HG03066 (cell line): ENCODE data around the gene PKP4.

Experiments used
- ATAC-seq: cut with Tn5 transposase; IDR thresholded peaks from one replicate; pipeline ENCODE4 v1.9.1; 2021; ENCODE audit warnings: low read depth; ENCODE audit not compliant: unreplicated experiment

Gene PKP4

GRCh38 chr2:158579928-158580327 is 123.2 kb downstream of the PKP4 start:
- no peak for ATAC-seq

GRCh38 chr2:158580760-158581159 is 124.0 kb downstream of the PKP4 start:
- no peak for ATAC-seq

DNA sequence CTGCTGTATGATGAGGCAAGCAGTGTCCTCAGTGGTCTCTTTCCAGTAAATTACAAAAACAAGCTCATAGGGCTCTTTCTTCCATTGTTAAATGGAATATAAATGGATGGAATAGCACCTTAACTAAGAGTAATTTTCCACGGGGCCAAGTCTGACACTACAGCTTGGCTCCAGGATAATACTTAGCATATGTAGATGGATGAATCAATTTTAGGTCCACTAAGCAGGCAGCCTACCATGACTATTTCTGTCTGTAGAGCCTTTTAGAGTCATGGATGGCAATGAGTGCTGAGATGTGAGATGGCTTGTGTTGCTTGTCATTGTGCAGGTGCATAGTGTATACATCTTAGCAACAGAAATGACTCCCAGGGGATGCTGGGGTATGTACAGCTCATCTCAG is 125.9 kb downstream of the PKP4 start:
- no peak for ATAC-seq

- no peak for ATAC-seq
These were observed 127.2 kb downstream of the PKP4 start for GRCh38 chr2:158583923-158584322.

GRCh38 chr2:158586491-158586890 is 129.7 kb downstream of the PKP4 start:
- no peak for ATAC-seq

GRCh38 chr2:158589303-158589702 is 132.6 kb downstream of the PKP4 start:
- no peak for ATAC-seq

- ATAC-seq, result no peak
These were observed 142.2 kb downstream of the PKP4 start for GRCh38 chr2:158598862-158599517.

DNA sequence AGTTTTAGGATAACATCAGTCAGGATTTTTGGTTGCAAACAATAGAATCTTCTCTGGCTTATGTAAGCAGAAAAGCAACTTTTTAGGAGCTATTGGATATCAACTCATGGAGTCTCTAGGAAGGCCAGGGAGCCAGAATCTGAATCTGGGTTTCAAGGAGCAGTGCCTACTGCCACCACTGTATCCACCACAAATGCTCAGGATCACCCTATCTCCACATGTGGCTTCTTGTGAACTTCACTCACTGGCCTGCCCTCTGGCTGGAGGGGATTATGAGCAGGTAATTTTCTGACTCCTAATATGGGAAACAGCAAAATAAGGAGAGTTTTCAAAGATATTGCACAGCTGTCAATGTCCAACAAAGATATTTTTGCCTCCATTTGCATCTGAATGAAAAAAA is 142.9 kb downstream of the PKP4 start:
- ATAC-seq, result no peak

DNA sequence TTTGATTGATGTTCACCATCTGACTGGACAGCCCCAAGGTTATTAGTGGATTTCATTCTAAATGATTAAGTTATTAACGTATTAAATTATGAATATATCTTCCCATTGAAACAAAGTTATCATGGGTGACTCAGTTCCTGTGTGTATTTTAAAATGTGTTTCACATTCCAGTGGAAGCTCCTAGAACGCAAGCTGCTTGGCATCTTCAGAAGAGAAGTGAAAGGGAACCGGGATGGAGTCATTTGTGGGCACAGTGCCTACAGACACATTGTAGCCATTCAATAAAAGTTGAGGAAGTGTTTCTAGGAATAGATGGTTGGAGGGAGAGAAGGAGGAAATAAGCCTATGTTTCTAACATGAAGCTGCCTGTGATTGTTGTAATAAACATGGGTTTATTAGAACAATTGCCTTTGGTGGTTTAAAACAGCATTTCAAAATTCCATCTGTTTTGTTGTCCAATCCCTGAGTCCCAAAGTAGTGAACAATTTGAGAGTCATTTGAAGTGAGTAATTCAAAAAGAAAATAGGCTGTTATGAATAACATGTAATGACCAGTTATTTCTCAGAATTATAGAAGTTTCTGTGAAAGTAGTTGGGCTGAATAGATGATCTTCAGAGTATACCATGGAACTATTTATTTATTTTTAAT is 143.5 kb downstream of the PKP4 start:
- no peak for ATAC-seq

DNA sequence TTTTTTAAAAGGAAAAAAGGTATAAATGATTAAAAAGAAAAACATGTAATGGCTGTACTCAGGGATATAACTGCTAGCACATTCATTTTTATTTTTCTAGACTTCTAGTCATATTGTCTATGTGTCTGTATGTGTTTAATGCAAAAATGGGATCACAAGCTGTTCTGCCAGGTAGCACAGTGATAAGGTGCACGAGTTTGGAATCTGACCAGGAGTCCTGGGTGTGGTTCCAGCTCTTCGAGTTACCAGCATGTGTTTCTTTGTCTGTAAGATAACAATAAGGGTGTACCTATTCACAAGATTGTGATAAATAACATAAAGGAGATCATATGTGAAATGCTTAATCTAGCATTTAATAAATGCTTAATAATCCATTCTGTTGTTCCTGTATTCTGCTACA is 145.3 kb downstream of the PKP4 start:
- no peak for ATAC-seq

DNA sequence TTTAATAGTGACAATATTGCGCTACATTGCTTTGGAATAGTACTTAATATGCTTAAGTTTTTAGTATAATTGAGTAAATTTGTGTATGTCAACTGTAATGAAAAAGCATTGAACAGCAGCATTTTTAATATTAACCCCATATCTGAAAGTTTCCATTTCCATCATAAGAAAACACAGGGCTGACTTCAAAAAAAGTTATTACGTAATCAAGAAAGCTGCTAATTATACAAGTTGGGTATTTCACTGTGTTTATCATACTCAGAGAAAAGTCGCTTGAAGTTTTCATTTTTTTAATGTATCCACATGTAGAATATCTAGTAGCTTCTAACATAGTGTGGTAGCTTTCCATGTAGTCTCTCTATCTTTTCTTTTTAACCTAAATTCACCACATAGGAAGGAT is 146.5 kb downstream of the PKP4 start:
- no peak for ATAC-seq

GRCh38 chr2:158603986-158604385 is 147.2 kb downstream of the PKP4 start:
- ATAC-seq, result no peak

GRCh38 chr2:158610059-158610458 is 153.3 kb downstream of the PKP4 start:
- no peak for ATAC-seq

GRCh38 chr2:158616480-158617000 is 159.8 kb downstream of the PKP4 start:
- ATAC-seq, result no peak

DNA sequence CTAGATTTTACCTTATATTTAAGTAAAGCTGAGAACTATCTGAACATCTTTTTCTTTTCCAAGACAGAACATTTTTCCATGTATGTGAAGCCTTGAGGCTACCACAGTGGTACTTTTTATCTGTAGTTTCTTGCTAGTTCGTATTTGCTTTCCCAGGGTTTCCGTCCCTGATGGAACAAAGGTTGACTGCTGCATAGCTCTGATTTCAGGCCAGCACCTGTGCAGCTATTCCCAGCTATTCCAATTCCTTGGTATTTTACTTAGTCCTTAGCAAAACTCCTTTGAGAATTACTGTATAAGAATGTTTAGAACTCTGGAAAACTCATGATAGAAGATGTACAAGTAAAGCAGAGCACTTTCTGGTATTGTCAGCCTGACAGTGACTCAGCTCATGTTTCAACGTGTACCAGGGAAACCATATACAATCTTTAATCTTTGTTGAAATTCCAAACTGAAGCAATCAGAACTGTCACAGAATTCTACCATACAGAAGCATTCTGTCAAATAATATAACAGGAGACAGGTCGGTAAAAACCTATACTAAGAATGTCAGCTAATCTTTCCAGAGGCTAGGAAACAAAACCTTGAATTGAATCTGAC is 162.2 kb downstream of the PKP4 start:
- ATAC-seq, result no peak

DNA sequence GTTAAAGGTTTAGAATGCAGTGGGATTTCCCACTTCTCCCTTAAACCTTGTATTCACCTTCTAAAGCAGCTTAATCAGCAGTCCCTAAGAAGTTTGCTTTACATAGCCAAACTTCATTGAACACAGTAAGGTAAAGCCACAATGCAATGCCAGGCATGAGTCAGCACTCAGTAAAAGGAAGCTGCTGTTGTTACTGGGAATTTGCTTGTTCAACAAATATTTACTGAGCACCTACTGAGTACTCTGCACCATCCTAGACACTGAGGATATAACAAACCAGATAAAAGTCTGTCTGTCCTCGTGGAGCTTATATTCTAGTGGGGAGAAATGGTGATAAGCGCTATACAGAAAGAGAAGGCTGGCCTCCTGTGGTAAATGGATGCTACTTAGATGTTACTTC is 162.7 kb downstream of the PKP4 start:
- ATAC-seq, result no peak

- no peak for ATAC-seq
These were observed 163.9 kb downstream of the PKP4 start for GRCh38 chr2:158620656-158621055.

DNA sequence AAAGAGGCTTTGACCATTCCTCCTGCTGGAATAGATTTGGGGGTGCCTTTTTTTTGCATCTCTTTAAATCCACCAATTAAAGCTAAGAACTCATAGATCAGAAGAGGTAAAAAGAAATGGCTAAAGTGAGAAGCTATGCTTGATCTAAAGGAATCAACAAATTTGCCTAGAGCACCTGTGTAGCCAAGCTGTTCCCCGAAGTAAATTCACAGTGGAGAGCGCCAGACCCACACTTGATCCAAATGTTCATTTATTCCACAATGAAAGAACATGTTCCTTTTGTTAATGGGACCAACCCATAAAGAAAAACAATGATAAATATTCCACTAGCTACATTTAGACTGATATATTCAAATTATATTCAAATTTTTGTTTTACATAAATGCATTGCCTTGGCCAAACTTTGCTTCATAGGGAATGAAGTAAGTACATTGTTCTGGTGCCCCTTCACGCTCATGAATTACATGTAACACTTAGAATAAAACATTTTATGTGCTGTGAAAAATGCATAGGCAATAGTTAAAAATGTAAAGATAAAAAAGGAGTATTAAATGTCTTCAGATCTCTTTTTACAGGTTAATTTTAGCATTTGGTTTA is 167.4 kb downstream of the PKP4 start:
- no peak for ATAC-seq

GRCh38 chr2:158624961-158625360 is 168.2 kb downstream of the PKP4 start:
- ATAC-seq, result no peak

GRCh38 chr2:158629116-158629515 is 172.4 kb downstream of the PKP4 start:
- ATAC-seq, result no peak

DNA sequence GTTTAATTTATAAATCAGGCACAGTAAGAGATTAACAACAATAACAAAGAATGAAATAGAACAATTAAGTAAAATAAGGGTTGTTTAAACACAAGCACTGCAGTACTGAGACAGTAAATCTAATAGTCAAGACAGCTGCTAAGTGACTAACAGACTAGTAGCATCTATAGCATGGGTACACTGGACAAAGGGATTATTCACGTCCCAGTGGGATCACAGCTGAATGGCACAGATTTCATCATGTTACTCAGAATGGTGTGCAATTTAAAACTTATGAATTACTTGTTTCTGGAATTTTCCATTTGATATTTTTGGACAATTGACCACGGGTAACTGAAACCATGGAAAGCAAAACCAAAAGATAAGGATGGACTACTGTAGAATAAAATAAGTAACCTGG is 176.5 kb downstream of the PKP4 start:
- no peak for ATAC-seq

GRCh38 chr2:158634627-158635026 is 177.9 kb downstream of the PKP4 start:
- no peak for ATAC-seq
